GM12873 (cell line): ENCODE results near the gene TRIM24.

ENCODE experiments used
- CTCF ChIP-seq: IDR thresholded peaks from 2 replicates; pipeline ENCODE4 v1.5.1; 2012; ENCODE audit warnings: low read depth, mild to moderate bottlenecking, moderate library complexity, low read length, control low read depth; ENCODE audit not compliant: insufficient read depth; ENCODE audit errors: missing control alignments

Gene TRIM24

GRCh38 chr7:138500892-138501291 is 40.8 kb downstream of the TRIM24 start:
- TF ChIP-seq CTCF: no peak

- no peak for TF ChIP-seq CTCF
These were observed 42.1 kb downstream of the TRIM24 start for GRCh38 chr7:138502023-138502767.

DNA sequence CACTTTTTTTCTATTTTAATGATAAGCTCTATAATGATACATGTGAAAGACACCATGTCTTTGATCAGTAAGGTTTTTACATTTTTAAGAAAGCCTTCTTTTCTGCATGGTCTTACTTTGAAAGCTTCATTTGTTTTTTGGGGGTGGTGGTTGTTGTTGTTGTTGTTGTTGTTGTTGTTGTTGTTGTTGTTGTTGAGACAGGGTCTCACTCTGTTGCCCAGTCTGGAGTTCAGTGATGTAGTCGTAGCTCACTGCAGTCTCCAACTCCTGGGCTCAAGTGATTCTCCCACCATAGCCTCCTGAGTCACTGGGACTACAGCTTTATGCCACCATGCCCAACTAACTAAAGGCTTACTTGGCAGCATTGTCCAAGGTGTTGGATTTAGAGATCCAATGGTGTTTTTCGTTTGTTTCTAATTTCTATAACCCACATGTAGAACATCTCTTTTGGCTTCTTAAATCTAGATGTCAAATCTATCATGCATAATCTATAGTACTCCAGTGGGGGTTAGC is 45.4 kb downstream of the TRIM24 start:
- TF ChIP-seq CTCF: no peak

GRCh38 chr7:138506764-138507163 is 46.7 kb downstream of the TRIM24 start:
- no peak for TF ChIP-seq CTCF

DNA sequence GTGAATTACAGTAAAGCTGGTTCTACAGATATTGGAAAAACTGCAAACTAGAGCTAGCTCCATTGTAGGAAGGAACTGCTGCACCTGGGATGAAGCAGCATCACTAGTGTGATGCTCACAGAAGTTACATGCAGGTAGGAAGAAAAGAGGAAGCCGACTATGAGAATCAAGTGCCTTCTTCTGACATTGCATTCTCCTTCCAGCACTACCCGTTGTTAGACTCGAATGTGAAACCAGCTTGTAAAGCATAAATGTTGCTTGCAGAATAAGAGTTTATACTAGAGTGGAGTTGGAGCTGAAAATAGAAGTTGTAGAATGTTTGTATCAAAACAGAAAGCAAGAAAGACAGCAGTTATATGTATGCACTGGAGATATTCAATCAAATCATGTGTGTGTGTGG is 49.9 kb downstream of the TRIM24 start:
- no peak for TF ChIP-seq CTCF

DNA sequence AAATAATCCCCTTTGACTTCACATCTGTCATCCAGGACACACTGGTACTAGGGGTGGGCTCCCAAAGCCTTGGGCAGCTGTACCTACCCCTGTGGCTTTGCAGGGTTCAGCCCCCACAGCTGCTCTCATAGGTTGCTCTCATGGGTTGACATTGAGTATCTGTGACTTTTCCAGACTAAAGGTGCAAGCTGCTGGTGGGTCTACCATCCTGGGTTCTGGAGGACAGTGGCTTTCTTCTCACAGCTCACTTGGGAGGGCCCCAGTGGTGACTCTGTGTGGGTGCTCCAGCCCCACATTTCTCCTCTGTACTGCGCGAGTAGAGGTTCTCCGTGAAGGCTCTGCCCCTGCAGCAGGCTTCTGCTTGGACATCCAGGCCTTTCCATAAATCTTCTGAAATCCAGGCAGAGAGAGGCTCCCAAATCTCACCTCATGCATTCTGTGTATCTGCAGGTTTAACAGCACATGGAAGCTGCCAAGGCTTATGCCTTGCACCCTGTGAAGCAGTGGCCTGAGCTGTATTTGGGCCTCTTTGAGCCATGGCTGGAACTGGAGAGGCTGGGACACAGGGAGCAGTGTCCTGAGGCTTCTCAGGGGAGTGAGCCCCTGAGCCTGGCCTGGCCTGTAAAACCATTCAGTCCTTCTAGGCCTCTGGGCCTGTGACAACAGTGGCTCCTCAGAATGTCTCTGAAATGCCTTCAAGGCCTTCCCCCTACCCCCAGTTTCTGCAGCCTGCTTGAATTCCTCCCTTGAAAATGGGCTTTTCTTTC is 52.2 kb downstream of the TRIM24 start:
- no peak for TF ChIP-seq CTCF

DNA sequence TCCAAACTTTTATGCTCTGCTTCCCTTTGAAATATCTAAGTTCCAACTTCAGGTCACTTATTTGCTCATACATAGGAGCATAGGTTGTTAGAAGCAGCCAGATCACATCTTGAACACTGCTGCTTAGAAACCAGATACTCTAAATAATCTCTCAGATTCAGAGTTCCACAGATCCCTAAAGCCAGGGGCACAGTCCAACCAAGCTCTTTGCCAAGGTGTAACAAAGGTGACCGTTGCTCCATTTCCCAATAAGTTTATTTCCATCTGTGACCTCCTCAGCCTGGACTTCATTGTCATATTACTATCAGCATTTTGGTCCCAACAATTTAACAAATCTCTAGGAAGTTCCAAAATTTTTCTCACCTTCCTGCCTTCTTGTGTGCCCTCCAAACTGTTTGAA is 52.8 kb downstream of the TRIM24 start:
- no peak for TF ChIP-seq CTCF
